H1 (cell line): Measurements from ENCODE around the gene MOGAT2. TPM values are rescaled to one million over a fixed set of nuclear protein-coding genes. Genes with fewer than 3 reads are reported as not detected.

Experiments
- CTCF ChIA-PET: fragments of 300-600 bp; sonication (Branson Sonifier 250); formaldehyde crosslinking; loops from one replicate; lab custom pipeline; 2021; ENCODE audit not compliant: partially characterized antibody; lab: Charles Lee
- POLR2A ChIA-PET: fragments of 300-600 bp; sonication (Branson Sonifier 250); formaldehyde crosslinking; loops from one replicate; lab custom pipeline; 2021; ENCODE audit warnings: inconsistent platforms; ENCODE audit not compliant: partially characterized antibody; lab: Charles Lee
- DNase-seq, 2 experiments: peaks; one replicate each; pipeline versions ENCODE4 v3.0.0 to v3.0.0-alpha.2; 2010 to 2022; ENCODE audit warnings: low spot score in 2 of 2, low read depth in 1 of 2, mixed read lengths in 1 of 2
- FAIRE-seq: peaks from 2 replicates; lab custom pipeline; 2011; peaks lifted over from hg19 to GRCh38; lab: Jason Lieb, UNC
- H2AFZ ChIP-seq: 2 replicates; pipeline ENCODE4 v1.8.1; 2012; ENCODE audit warnings: low read length, inconsistent platforms
- H2AK5ac ChIP-seq: 2 replicates; pipeline ENCODE4 v1.6.1; 2013; ENCODE audit warnings: low read depth, low read length
- H2BK120ac ChIP-seq: replicated peaks from 2 replicates; pipeline ENCODE3; 2013; ENCODE audit warnings: low read depth, low read length, inconsistent platforms
- H2BK12ac ChIP-seq: 2 replicates; pipeline ENCODE4 v1.6.1; 2013; ENCODE audit warnings: low read depth, low read length
- H2BK15ac ChIP-seq: 2 replicates; pipeline ENCODE4 v1.6.1; 2013; ENCODE audit warnings: low read length
- H2BK20ac ChIP-seq: 2 replicates; pipeline ENCODE4 v1.6.1; 2013; ENCODE audit warnings: low read length
- H2BK5ac ChIP-seq: 2 replicates; pipeline ENCODE4 v1.6.1; 2013; ENCODE audit warnings: low read depth, low read length
- H3K14ac ChIP-seq: 2 replicates; pipeline ENCODE4 v1.6.1; 2013; ENCODE audit warnings: inconsistent platforms; ENCODE audit not compliant: insufficient read length
- H3K18ac ChIP-seq: 2 replicates; pipeline ENCODE4 v1.6.1; 2013; ENCODE audit warnings: low read length; ENCODE audit errors: extremely low read depth
- H3K23ac ChIP-seq: 2 replicates; pipeline ENCODE4 v1.6.1; 2013; ENCODE audit warnings: inconsistent platforms; ENCODE audit not compliant: insufficient read length
- H3K23me2 ChIP-seq: 2 replicates; pipeline ENCODE4 v1.6.1; 2013; ENCODE audit warnings: low read depth, low read length
- H3K27ac ChIP-seq: 2 replicates; pipeline ENCODE4 v1.6.1; 2011; ENCODE audit warnings: low read depth, low read length, inconsistent platforms
- H3K27me3 ChIP-seq, 4 experiments: replicated peaks in 1 of 4; 1 replicate in 1 of 4; 2 replicates in 3 of 4; pipeline versions ENCODE4 v1.6.1 to v1.8.1; 2011 to 2013; ENCODE audit warnings: low read length in 3 of 4, mild to moderate bottlenecking in 3 of 4, inconsistent platforms in 2 of 4, mixed read lengths in 2 of 4, moderate library complexity in 1 of 4; ENCODE audit not compliant: control insufficient read depth in 3 of 4, insufficient read depth in 3 of 4; ENCODE audit errors: extremely low read depth in 1 of 4
- H3K36me3 ChIP-seq, 4 experiments: 2 replicates each; pipeline versions ENCODE4 v1.6.1 to v1.8.1; 2011 to 2013; ENCODE audit warnings: mild to moderate bottlenecking in 4 of 4, low read length in 3 of 4, moderate library complexity in 2 of 4, control low read depth in 1 of 4, inconsistent platforms in 1 of 4; ENCODE audit not compliant: insufficient read depth in 4 of 4, control insufficient read depth in 2 of 4
- H3K4ac ChIP-seq: replicated peaks from 2 replicates; pipeline ENCODE3; 2013; ENCODE audit warnings: low read length, low read depth, mixed read lengths, inconsistent platforms; ENCODE audit not compliant: insufficient read length
- H3K4me1 ChIP-seq, 4 experiments: replicated peaks in 1 of 4; 1 replicate in 1 of 4; 2 replicates in 3 of 4; pipeline versions ENCODE4 v1.6.1 to v1.8.1; 2011 to 2013; ENCODE audit warnings: low read length in 3 of 4, inconsistent platforms in 2 of 4, mixed read lengths in 1 of 4; ENCODE audit not compliant: insufficient read depth in 4 of 4, control insufficient read depth in 3 of 4
- H3K4me2 ChIP-seq, 2 experiments: 2 replicates each; pipeline versions ENCODE4 v1.6.1 to v1.8.1; 2011 to 2013; ENCODE audit warnings: low read depth in 2 of 2, low read length in 2 of 2, control low read depth in 1 of 2, inconsistent platforms in 1 of 2, mild to moderate bottlenecking in 1 of 2; ENCODE audit not compliant: insufficient read depth in 1 of 2
- H3K4me3 ChIP-seq, 4 experiments: fragments of 200-600, 300-600 bp in 1 of 4; sonication (generic), shearing (Covaris generic), sonication (Bioruptor Twin) in 1 of 4; 2 replicates each; pipeline versions ENCODE4 v1.5.1 to v1.8.1; 2011 to 2016; ENCODE audit warnings: low read length in 4 of 4, low read depth in 3 of 4, control low read depth in 2 of 4, inconsistent platforms in 2 of 4, mild to moderate bottlenecking in 2 of 4, mixed read lengths in 1 of 4, moderate library complexity in 1 of 4; ENCODE audit not compliant: insufficient read depth in 2 of 4; ENCODE audit errors: extremely low read depth in 1 of 4
- H3K56ac ChIP-seq: replicated peaks from 2 replicates; pipeline ENCODE3; 2013; ENCODE audit warnings: low read depth, mild to moderate bottlenecking, mixed read lengths, low read length, inconsistent platforms; ENCODE audit not compliant: insufficient read length
- H3K79me1 ChIP-seq: 2 replicates; pipeline ENCODE4 v1.6.1; 2013; ENCODE audit warnings: low read depth, low read length, control low read depth
- H3K79me2 ChIP-seq, 2 experiments: 2 replicates each; pipeline versions ENCODE4 v1.6.1 to v1.8.1; 2012 to 2013; ENCODE audit warnings: low read length in 2 of 2, mild to moderate bottlenecking in 2 of 2, inconsistent platforms in 1 of 2; ENCODE audit not compliant: insufficient read depth in 2 of 2, control insufficient read depth in 1 of 2
- H3K9ac ChIP-seq, 4 experiments: replicated peaks in 1 of 4; 1 replicate in 1 of 4; 2 replicates in 3 of 4; pipeline versions ENCODE4 v1.6.1 to v1.8.1; 2011 to 2013; ENCODE audit warnings: low read depth in 3 of 4, low read length in 3 of 4, control low read depth in 2 of 4, mild to moderate bottlenecking in 2 of 4, moderate library complexity in 2 of 4, inconsistent platforms in 1 of 4; ENCODE audit errors: extremely low read depth in 1 of 4
- H3K9me3 ChIP-seq, 2 experiments: 2 replicates each; pipeline versions ENCODE4 v1.6.1 to v1.8.1; 2012 to 2013; ENCODE audit warnings: mild to moderate bottlenecking in 2 of 2, moderate library complexity in 2 of 2, control low read depth in 1 of 2, inconsistent platforms in 1 of 2, low read depth in 1 of 2, low read length in 1 of 2, mixed read lengths in 1 of 2; ENCODE audit not compliant: insufficient read depth in 2 of 2
- H4K20me1 ChIP-seq, 2 experiments: replicated peaks in 1 of 2; 2 replicates each; pipeline versions ENCODE3 to v1.8.1; 2011 to 2013; ENCODE audit warnings: inconsistent platforms in 2 of 2, low read length in 2 of 2, mild to moderate bottlenecking in 1 of 2; ENCODE audit not compliant: insufficient read depth in 2 of 2, control insufficient read depth in 1 of 2
- H4K5ac ChIP-seq: 2 replicates; pipeline ENCODE4 v1.6.1; 2013; ENCODE audit warnings: low read length, low read depth, mixed read lengths, inconsistent platforms; ENCODE audit not compliant: insufficient read length
- H4K8ac ChIP-seq: 2 replicates; pipeline ENCODE4 v1.8.0; 2013; ENCODE audit warnings: mild to moderate bottlenecking, moderate library complexity, low read length, inconsistent platforms; ENCODE audit not compliant: insufficient read depth; ENCODE audit errors: extremely low read depth
- H4K91ac ChIP-seq: replicated peaks from 2 replicates; pipeline ENCODE3; 2013; ENCODE audit warnings: low read length, mixed read lengths, inconsistent platforms; ENCODE audit not compliant: insufficient read length
- GTF2F1 ChIP-seq: IDR thresholded peaks from 2 replicates; pipeline ENCODE4 v1.6.1; 2012; ENCODE audit warnings: low read depth, low read length, improper control_type of control experiment, borderline replicate concordance
- MAFK ChIP-seq: IDR thresholded peaks from 2 replicates; pipeline ENCODE4 v1.6.1; 2012; ENCODE audit warnings: low read depth, mild to moderate bottlenecking, improper control_type of control experiment, low read length
- PHF8 ChIP-seq: fragments of 200-600 bp; sonication (generic); conservative IDR thresholded peaks from 2 replicates; pipeline ENCODE4 v1.7.1; 2012; ENCODE audit warnings: low read depth, mild to moderate bottlenecking, inconsistent platforms, low read length, moderate library complexity
- SP1 ChIP-seq: IDR thresholded peaks from 2 replicates; pipeline ENCODE4 v1.6.1; 2011; ENCODE audit warnings: low read depth, low read length
- WGBS, 2 experiments: shearing (Covaris generic) in 1 of 2; methylation state at CpG; one replicate each; pipeline versions ENCODE4 v1.1.6 to v1.1.7; 2013 to 2015; ENCODE audit warnings: low lambda C conversion rate in 2 of 2, mixed read lengths in 2 of 2, inconsistent platforms in 1 of 2, low coverage in 1 of 2, missing lambda C conversion rate in 1 of 2; ENCODE audit not compliant: insufficient replicate concordance in 2 of 2, insufficient coverage in 1 of 2, insufficient read length in 1 of 2; ENCODE audit errors: extremely low coverage in 1 of 2, missing lambda C conversion rate in 1 of 2; 5-methylcytosine and 5-hydroxymethylcytosine counted together
- polyA plus RNA-seq, 7 experiments: library from polyadenylated mRNA; depleted of rRNA in 3 of 7; stranded (reverse) in 5 of 7; unstranded in 2 of 7; fragments of >200 nt in 5 of 7; fragments of 200-250 nt in 2 of 7; gene quantifications; 1 replicate in 5 of 7; 2 replicates in 1 of 7; 4 replicates in 1 of 7; pipeline versions ENCODE4 v1.2.1 to v1.2.3, GENCODE V29; 2011 to 2013; ENCODE audit warnings: missing spikeins in 2 of 7, mixed read lengths in 2 of 7
- total RNA-seq: library from RNA; stranded (reverse); fragmentation: NEBNext Ultra II Directional; extraction: Animal tissue kit (Norgen Biotek cat#: 25700); gene quantifications from 2 replicates; pipeline ENCODE4 v1.2.1, GENCODE V29; 2021

The MOGAT2 gene
- total and polyA plus RNA-seq, 2 of the 8 experiments (the other 6 are each of a cell fraction or from before 2014, with no cell fraction given): not detected

DNA sequence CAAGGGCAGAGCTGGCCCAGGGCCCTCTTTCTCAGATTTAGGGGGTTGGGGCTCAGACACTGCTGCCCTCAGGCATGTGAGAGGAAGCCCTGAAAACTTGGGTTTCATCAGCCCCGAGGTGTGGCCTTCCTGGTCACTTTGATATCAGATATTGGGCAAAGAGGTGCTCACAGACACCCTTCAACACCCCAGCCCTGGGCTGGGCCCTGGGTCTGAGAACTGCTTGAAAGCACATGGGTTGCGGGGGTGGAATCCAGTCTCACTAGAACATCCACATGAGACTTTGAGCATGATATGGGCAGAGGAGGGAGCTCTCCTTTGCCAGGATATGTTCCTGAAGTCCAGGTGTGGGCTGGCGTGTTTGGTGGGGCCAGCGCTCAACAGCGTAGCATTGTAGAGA, 61.3 kb downstream of the MOGAT2 start:
- Histone ChIP-seq H3K9ac (no peak overlapping the region), H3K79me2 (no peaks in the 10 kb centered on the region), H2BK120ac (no peak overlapping the region), H3K79me1 (no peaks in the 10 kb centered on the region), H4K20me1 (no peaks in the 10 kb centered on the region), H3K9me3 (no peaks in the 10 kb centered on the region), H3K36me3 (no peaks in the 10 kb centered on the region), H3K4me1 (peaks cover 0 to 8% (median 4%) of the 10 kb centered on the region in 4 experiments; a peak in 5 of 7 replicates), H3K4ac (no peak overlapping the region), H3K27ac (no peak overlapping the region), H4K91ac (no peak overlapping the region), H3K4me2 (no peak overlapping the region)
- ChIA-PET POLR2A (no interaction called here), CTCF (interaction anchor here (0.8 to 1.3 kb wide), 6 partner anchors 11 to 57 kb away, joined by 3 to 7 read pairs (median 4); no protein-coding TSS in a partner anchor)
- no peak for FAIRE-seq
- DNase-seq: no peak
- no peak for TF ChIP-seq MAFK
- no peak for TF ChIP-seq SP1
- no peak for TF ChIP-seq GTF2F1
- no peak for TF ChIP-seq PHF8
- TF ChIP-seq, all 59 proteins: peak for 0
- H2BK20ac ChIP-seq: no peak overlapping the region
- H2AK5ac ChIP-seq: no peak overlapping the region
- H2AFZ ChIP-seq: no peak overlapping the region
- H3K14ac ChIP-seq: no peak overlapping the region
- no peak overlapping the region for H2BK12ac ChIP-seq
- no peak overlapping the region; the same call in 1 of the 2 replicates for H3K18ac ChIP-seq
- 96% methylated on average over 5 of the region's 5 CpGs; no CpG with 5 or more reads in 1 of the 2 experiments for WGBS, 2 experiments
- H3K27me3 ChIP-seq: no peaks in the 10 kb centered on the region
- no peak overlapping the region for H4K5ac ChIP-seq
- H3K23me2 ChIP-seq: no peaks in the 10 kb centered on the region
- H3K23ac ChIP-seq: no peak overlapping the region
- H3K4me3 ChIP-seq: no peak overlapping the region
- H3K56ac ChIP-seq: no peak overlapping the region
- H2BK15ac ChIP-seq: no peak overlapping the region
- H2BK5ac ChIP-seq: no peak overlapping the region
- H4K8ac ChIP-seq: no peak overlapping the region
